Ascending aorta (tissue), 2 donors: Measurements from ENCODE around the gene CAVIN4. TPM values are rescaled to one million over a fixed set of nuclear protein-coding genes. Genes with fewer than 3 reads are reported as not detected.

ENCODE experiments used
- DNase-seq, 2 donors: peaks; one replicate each; pipeline ENCODE4 v3.0.0-alpha.2; 2019; ENCODE audit warnings: low spot score in 2 of 2
- H3K27ac ChIP-seq, 2 donors: fragments of 200-600 bp; sonication (generic); one replicate each; pipeline ENCODE4 v1.5.1; 2016 to 2017; ENCODE audit warnings: mild to moderate bottlenecking in 1 of 2
- H3K27me3 ChIP-seq: fragments of 200-600 bp; sonication (generic); one replicate; pipeline ENCODE4 v1.5.1; 2017
- H3K36me3 ChIP-seq, 2 donors: fragments of 200-600 bp; sonication (generic); one replicate each; pipeline ENCODE4 v1.5.1; 2016
- H3K4me1 ChIP-seq, 2 donors: fragments of 200-600 bp; sonication (generic); one replicate each; pipeline ENCODE4 v1.5.1; 2016 to 2017; ENCODE audit warnings: mild to moderate bottlenecking in 1 of 2
- H3K4me3 ChIP-seq, 2 donors: fragments of 200-600 bp; sonication (generic); one replicate each; pipeline ENCODE4 v1.5.1; 2016 to 2017; ENCODE audit warnings: mild to moderate bottlenecking in 1 of 2
- H3K9me3 ChIP-seq, 2 donors: fragments of 200-600 bp; sonication (generic); one replicate each; pipeline ENCODE4 v1.5.1; 2016
- intact Hi-C: fragments of 100-400 bp; cut with DNase I; formaldehyde crosslinking; loops from one replicate; pipeline ENCODE4 v1.15.1; 2023
- total RNA-seq: library from RNA; depleted of rRNA; stranded (reverse); fragments of >200 nt; gene quantifications from one replicate; pipeline ENCODE4 v1.1.0, GENCODE V29; 2016
- TF ChIP-seq, protein P1 (sequence below), 3 experiments: fragments of 200-600 bp in 2 of 3; fragments of 450-650 bp in 1 of 3; sonication (generic) in 2 of 3; IDR thresholded peaks; one replicate each; pipeline ENCODE4 v1.5.1; 2016 to 2019; ENCODE audit warnings: antibody characterized with exemption in 3 of 3, mild to moderate bottlenecking in 1 of 3, moderate library complexity in 1 of 3

Gene CAVIN4
- total RNA-seq, 1 donor from 2014 or later: not detected

DNA sequence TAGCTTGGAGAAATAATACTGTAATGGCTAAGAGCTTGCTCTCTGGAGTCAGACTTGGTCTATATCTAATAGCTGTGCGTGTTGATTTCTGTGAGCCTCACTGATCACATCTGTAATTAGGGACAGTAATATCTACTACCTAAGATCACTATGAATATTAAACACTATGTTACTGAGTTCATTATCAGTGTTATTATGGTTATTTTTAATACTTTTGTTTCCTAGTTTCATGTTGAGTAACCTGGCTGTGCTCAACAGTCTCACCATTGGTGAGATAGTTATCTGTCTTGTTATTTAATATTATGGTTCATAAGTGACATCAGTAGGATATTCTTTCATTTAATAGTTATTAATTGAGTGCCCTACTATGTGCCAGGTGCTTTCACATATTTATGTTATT is 22.4 kb upstream of the CAVIN4 start:
- Histone ChIP-seq H3K27ac (no peak overlapping the region), H3K36me3 (peaks cover 0 to 4% of the 10 kb centered on the region in 2 donors), H3K9me3 (no peaks in the 10 kb centered on the region), H3K4me1 (no peaks in the 10 kb centered on the region), H3K4me3 (no peak overlapping the region), H3K27me3 (no peaks in the 10 kb centered on the region)
- TF ChIP-seq, protein P1, sequence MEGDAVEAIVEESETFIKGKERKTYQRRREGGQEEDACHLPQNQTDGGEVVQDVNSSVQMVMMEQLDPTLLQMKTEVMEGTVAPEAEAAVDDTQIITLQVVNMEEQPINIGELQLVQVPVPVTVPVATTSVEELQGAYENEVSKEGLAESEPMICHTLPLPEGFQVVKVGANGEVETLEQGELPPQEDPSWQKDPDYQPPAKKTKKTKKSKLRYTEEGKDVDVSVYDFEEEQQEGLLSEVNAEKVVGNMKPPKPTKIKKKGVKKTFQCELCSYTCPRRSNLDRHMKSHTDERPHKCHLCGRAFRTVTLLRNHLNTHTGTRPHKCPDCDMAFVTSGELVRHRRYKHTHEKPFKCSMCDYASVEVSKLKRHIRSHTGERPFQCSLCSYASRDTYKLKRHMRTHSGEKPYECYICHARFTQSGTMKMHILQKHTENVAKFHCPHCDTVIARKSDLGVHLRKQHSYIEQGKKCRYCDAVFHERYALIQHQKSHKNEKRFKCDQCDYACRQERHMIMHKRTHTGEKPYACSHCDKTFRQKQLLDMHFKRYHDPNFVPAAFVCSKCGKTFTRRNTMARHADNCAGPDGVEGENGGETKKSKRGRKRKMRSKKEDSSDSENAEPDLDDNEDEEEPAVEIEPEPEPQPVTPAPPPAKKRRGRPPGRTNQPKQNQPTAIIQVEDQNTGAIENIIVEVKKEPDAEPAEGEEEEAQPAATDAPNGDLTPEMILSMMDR (IDR thresholded peaks at IDR 0.05): no peak
- no peak for DNase-seq
- intact Hi-C loops: no loop called here

DNA sequence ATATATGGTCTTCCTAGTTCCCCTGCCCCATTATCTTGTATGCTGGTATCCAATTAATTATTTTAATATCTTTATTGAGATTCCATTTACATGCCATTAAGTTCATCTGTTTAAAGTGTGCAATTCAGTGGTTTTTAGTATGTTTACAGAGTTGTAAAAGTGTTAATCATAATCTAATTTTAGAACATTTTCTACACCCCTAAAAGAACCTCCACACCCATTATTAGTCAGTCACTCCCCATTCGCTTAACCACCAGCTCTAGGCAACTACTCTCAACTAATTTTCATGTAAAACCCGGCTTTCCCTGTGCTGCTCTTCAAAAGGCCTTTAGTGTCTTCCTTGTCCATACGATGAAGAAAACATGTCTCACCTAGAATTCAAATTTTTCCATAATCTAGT is 20.8 kb upstream of the CAVIN4 start:
- no peak overlapping the region for H3K27ac ChIP-seq
- H3K27me3 ChIP-seq: no peaks in the 10 kb centered on the region
- TF ChIP-seq, protein P1 (IDR thresholded peaks at IDR 0.05): no peak
- no peaks in the 10 kb centered on the region for H3K4me1 ChIP-seq
- no peak overlapping the region for H3K4me3 ChIP-seq
- no peak for DNase-seq
- H3K36me3 ChIP-seq: no peaks in the 10 kb centered on the region
- no peaks in the 10 kb centered on the region for H3K9me3 ChIP-seq
- intact Hi-C loops: no loop called here

DNA sequence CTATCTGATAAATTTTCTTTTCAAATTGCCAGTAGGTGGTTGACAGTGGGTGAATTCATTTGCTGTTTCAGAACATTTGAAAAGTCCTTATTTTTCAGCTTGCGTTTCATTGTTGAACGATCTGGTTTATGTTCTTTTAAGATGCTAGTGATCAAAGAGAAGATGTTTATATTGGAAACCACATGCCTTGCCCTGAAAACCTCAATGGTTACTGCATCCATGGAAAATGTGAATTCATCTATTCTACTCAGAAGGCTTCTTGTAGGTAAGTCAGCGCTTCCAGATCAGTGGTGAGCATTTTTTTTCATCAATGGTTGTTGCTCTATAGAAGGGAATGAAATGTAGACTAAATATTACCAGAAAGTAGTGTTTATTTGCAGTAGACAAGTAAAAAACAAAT is 16.6 kb upstream of the CAVIN4 start:
- Histone ChIP-seq H3K4me1 (no peaks in the 10 kb centered on the region), H3K4me3 (no peak overlapping the region), H3K36me3 (no peaks in the 10 kb centered on the region), H3K9me3 (no peaks in the 10 kb centered on the region), H3K27ac (no peak overlapping the region), H3K27me3 (no peaks in the 10 kb centered on the region)
- no peak for DNase-seq
- intact Hi-C loops: no loop called here
- TF ChIP-seq, protein P1 (IDR thresholded peaks at IDR 0.05): no peak

DNA sequence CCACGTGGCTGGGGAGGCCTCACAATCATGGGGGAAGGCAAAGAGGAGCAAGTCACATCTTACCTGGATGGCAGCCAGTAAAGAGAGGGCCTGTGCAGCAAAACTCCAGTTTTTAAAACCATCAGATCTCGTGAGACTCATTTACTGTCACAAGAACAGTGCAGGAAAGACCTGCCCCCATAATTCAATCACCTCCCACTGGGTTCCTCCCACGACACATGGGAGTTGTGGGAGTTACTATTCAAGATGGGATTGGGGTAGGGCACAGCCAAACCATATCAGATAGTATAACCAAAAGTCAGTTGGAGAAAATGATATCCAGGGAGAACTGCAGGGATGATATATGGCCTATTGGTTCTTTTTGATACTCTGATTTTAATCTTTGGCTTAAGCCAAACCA is 10.0 kb upstream of the CAVIN4 start:
- Histone ChIP-seq H3K4me3 (no peak overlapping the region), H3K4me1 (no peaks in the 10 kb centered on the region), H3K36me3 (no peaks in the 10 kb centered on the region), H3K27ac (no peak overlapping the region), H3K27me3 (no peaks in the 10 kb centered on the region), H3K9me3 (no peaks in the 10 kb centered on the region)
- DNase-seq: no peak
- intact Hi-C loops: no loop called here
- TF ChIP-seq, protein P1 (IDR thresholded peaks at IDR 0.05): no peak

DNA sequence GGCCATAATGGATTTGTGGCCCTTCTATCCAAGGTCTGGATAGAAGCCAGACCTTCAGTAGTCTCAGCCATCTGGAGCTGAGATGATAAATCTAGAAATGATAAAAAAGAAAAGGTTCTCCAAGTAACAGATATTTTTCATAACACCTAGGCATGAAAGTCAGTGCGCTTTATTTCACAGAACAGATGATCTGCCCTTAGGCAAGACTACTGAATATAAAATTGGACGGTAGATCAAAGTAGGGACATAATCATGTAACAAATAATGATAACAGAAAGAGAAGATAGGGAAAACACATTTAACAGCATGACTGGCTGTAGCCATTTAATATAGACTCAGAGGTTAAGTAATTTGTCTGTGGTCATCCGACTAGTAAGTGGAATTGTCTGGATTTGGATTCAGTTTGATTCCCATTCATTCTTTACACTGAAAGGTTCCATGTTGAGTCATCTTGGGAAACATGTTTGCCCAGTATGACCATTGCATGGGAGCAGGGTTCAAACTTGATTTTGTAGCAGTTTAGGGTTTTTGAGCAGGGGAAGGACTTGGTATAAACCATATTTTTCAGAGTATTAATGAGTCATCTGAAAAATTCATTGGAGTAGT is 4.1 kb upstream of the CAVIN4 start:
- Histone ChIP-seq H3K36me3 (no peaks in the 10 kb centered on the region), H3K9me3 (no peaks in the 10 kb centered on the region), H3K27me3 (no peaks in the 10 kb centered on the region), H3K4me3 (no peak overlapping the region), H3K4me1 (no peaks in the 10 kb centered on the region), H3K27ac (no peak overlapping the region)
- TF ChIP-seq, protein P1 (IDR thresholded peaks at IDR 0.05): no peak
- intact Hi-C loops: no loop called here
- DNase-seq: no peak

DNA sequence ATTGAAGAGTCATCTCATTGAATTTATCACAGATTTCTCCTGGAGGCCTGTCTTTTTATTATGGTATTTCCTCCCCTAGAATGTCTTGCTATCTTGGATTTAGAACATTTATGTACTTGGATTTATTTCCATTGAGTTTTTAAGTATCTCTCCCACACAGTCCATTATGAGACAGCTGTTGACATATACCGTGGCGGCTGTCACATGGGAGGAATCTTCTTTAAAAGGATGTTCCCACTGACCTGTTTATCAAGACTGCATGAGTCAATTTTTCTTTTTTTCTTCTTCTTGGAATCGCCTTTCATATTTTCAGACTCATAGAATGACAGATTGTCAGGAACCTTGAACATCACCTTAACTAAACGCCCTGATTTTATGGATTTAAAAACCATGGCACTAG is 2.9 kb upstream of the CAVIN4 start:
- intact Hi-C loops: no loop called here
- Histone ChIP-seq H3K9me3 (no peaks in the 10 kb centered on the region), H3K27ac (no peak overlapping the region), H3K4me1 (no peaks in the 10 kb centered on the region), H3K27me3 (no peaks in the 10 kb centered on the region), H3K4me3 (no peak overlapping the region), H3K36me3 (no peaks in the 10 kb centered on the region)
- no peak for DNase-seq
- TF ChIP-seq, protein P1 (IDR thresholded peaks at IDR 0.05): no peak
